ENCODE data around the gene FCAMR. TPM values are rescaled to one million over a fixed set of nuclear protein-coding genes. Genes with fewer than 3 reads are reported as not detected.

The FCAMR gene
- total RNA-seq, 1 donor from 2014 or later: not detected

GRCh38 chr1:206949641-206950040 lies 20.6 kb downstream of the FCAMR start:
- Mint-ChIP-seq H3K27ac (ENCODE audit: unreplicated experiment) (no peak overlapping the region), H3K4me1 (ENCODE audit: low read depth) (no peaks in the 10 kb centered on the region), H3K9me3 (ENCODE audit: low read depth) (peaks cover 6% of the 10 kb centered on the region), H3K36me3 (ENCODE audit: low read depth) (no peaks in the 10 kb centered on the region), H3K27me3 (ENCODE audit: low read depth) (peaks cover 36% of the 10 kb centered on the region), H3K4me3 (ENCODE audit: unreplicated experiment) (no peak overlapping the region)
- no peak for DNase-seq (ENCODE audit: low spot score)
- TF ChIP-seq CTCF (IDR thresholded peaks at IDR 0.05): no peak

DNA sequence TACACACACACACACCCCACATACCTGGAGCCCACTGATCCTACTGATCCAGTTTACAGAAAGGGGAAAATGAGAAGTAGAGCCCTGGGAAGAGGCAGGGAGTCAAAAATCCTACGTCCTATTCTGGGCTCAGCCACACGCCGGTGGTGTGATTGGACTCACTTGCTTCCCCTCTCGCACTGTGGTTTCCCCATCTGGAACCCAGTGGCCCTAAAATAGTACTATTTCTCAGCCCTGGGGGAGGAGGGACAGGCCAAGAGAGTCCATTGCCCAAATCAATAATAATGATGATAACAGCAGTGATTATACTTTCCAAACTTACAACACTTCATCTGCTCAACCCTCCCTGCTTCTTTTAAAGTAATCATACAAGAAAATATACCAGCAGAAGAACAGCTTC lies 21.1 kb downstream of the FCAMR start:
- Mint-ChIP-seq H3K4me3 (ENCODE audit: unreplicated experiment) (no peak overlapping the region), H3K4me1 (ENCODE audit: low read depth) (no peaks in the 10 kb centered on the region), H3K36me3 (ENCODE audit: low read depth) (no peaks in the 10 kb centered on the region), H3K27me3 (ENCODE audit: low read depth) (peaks cover 38% of the 10 kb centered on the region), H3K27ac (ENCODE audit: unreplicated experiment) (no peak overlapping the region), H3K9me3 (ENCODE audit: low read depth) (peaks cover 6% of the 10 kb centered on the region)
- TF ChIP-seq CTCF (IDR thresholded peaks at IDR 0.05): no peak
- no peak for DNase-seq (ENCODE audit: low spot score)

DNA sequence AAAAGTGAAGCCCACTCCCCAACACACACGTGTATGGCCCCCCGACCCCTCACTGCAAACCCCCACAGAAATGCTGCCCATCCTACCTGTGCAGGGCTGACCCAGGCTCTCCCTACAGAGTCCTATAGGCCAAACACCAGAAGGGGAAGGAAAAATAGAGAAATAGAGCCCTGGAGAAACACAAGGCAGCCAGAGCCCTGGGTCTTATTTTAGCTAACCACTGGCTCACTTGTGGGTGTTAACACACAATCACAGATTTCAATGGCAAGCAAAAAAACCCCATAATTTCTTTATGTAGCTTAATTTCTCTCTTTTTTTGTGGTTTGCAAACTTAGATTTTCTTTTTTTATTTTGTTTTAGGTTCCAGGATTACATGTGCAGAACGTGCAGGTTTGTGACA lies 23.0 kb downstream of the FCAMR start:
- no peak overlapping the region for H3K27ac Mint-ChIP-seq (ENCODE audit: unreplicated experiment)
- no peaks in the 10 kb centered on the region for H3K36me3 Mint-ChIP-seq (ENCODE audit: low read depth)
- TF ChIP-seq CTCF (IDR thresholded peaks at IDR 0.05): no peak
- H3K27me3 Mint-ChIP-seq (ENCODE audit: low read depth): peaks cover 48% of the 10 kb centered on the region
- H3K9me3 Mint-ChIP-seq (ENCODE audit: low read depth): peaks cover 6% of the 10 kb centered on the region
- H3K4me1 Mint-ChIP-seq (ENCODE audit: low read depth): no peaks in the 10 kb centered on the region
- no peak overlapping the region for H3K4me3 Mint-ChIP-seq (ENCODE audit: unreplicated experiment)
- DNase-seq (ENCODE audit: low spot score): no peak

DNA sequence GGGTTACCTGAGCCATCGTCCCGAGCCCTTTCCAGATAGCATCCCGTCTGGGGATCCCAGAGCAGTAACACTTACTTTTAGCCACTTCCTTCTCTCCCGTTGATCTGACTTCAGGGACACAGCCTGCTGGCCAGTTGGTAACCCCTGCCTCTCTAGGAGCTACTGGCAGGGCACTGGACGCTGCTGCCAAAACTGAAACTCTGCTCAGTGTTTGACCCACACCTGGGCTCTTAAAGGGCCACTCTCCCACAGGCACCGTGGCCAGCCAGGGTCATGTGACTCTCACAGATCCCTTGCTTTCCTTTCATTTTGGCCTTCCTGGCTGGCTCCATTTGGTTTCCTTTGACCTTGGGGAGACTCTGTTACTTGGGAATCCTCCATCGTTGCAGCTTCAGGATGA lies 24.0 kb downstream of the FCAMR start, which contains the start of gene PIGR:
PIGR (minus strand) TSS at position 206 of the 400 bp plus-strand sequence. CDS start 5,935 bp downstream, outside the sequence.
- Mint-ChIP-seq H3K4me3 (ENCODE audit: unreplicated experiment) (no peak within 1 kb of the TSS), H3K27ac (ENCODE audit: unreplicated experiment) (no peak within 1 kb of the TSS), H3K4me1 (ENCODE audit: low read depth) (no peaks in the 10 kb centered on the region), H3K9me3 (ENCODE audit: low read depth) (peaks cover 6% of the 10 kb centered on the region), H3K36me3 (ENCODE audit: low read depth) (no peaks in the 10 kb centered on the region), H3K27me3 (ENCODE audit: low read depth) (peaks cover 48% of the 10 kb centered on the region)
- TF ChIP-seq CTCF (IDR thresholded peaks at IDR 0.05): no peak
- no peak for DNase-seq (ENCODE audit: low spot score)

DNA sequence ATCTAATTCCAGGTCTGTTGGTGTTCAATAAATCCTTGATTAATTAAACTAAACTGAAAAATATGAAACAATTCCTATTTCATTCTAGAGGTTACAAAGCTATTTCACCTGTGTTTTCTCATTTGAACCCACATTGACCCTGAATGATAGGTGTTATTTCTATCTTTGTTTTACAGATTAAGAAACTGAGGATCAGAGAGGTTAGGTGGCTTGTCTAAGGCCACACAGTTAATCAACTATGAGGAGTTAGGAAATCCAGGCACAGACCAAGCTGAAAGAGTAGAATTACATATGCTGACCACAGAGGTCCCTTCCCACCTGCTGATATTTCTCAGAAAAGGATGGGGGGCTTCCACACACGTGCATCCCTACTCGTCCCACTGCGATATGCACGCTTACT lies 24.5 kb downstream of the FCAMR start:
- H3K27me3 Mint-ChIP-seq (ENCODE audit: low read depth): peaks cover 48% of the 10 kb centered on the region
- H3K4me1 Mint-ChIP-seq (ENCODE audit: low read depth): no peaks in the 10 kb centered on the region
- H3K4me3 Mint-ChIP-seq (ENCODE audit: unreplicated experiment): no peak overlapping the region

More for the DNA sequence above, 24.5 kb downstream of the FCAMR start:
- no peaks in the 10 kb centered on the region for H3K36me3 Mint-ChIP-seq (ENCODE audit: low read depth)
- TF ChIP-seq CTCF (IDR thresholded peaks at IDR 0.05): no peak
- peaks cover 6% of the 10 kb centered on the region for H3K9me3 Mint-ChIP-seq (ENCODE audit: low read depth)
- H3K27ac Mint-ChIP-seq (ENCODE audit: unreplicated experiment): no peak overlapping the region
- DNase-seq (ENCODE audit: low spot score): no peak
